Stimulated activated CD4-positive, alpha-beta T cell treated with anti-CD3 and anti-CD28 coated beads, Interleukin-1b, Interleukin-23, amount 100 ng/mL, for 4 hours (primary cell): ENCODE measurements around the gene RADIL.
"Not testable (repeated sequence)": the region's sequence is repeated elsewhere in the genome, so short reads cannot be mapped to it uniquely, and the experiment has no call there.

ENCODE experiments used
- DNase-seq, 2 donors: peaks; one replicate each; pipeline ENCODE4 v3.0.0-alpha.2; 2020; ENCODE audit warnings: low read depth in 2 of 2

RADIL gene

GRCh38 chr7:4808565-4808964, 75.0 kb downstream of the RADIL start:
- DNase-seq = no peak

GRCh38 chr7:4808026-4808425, 75.5 kb downstream of the RADIL start:
- DNase-seq = no peak

- no peak for DNase-seq
These were observed 75.9 kb downstream of the RADIL start for GRCh38 chr7:4807598-4808016.

GRCh38 chr7:4806983-4807597, 76.4 kb downstream of the RADIL start:
- DNase-seq = no peak

- no peak for DNase-seq
These were observed 77.6 kb downstream of the RADIL start for GRCh38 chr7:4805984-4806300.

GRCh38 chr7:4805110-4805983, 78.2 kb downstream of the RADIL start:
- DNase-seq = no peak

GRCh38 chr7:4803397-4804241, 79.9 kb downstream of the RADIL start:
- no peak for DNase-seq

- not testable (repeated sequence) for DNase-seq
These were observed 80.9 kb downstream of the RADIL start for GRCh38 chr7:4802577-4802976.

- no peak for DNase-seq
These were observed 81.7 kb downstream of the RADIL start for GRCh38 chr7:4801839-4802231.

GRCh38 chr7:4800926-4801838, 82.3 kb downstream of the RADIL start:
- no peak for DNase-seq

- no peak for DNase-seq
These were observed 83.0 kb downstream of the RADIL start for GRCh38 chr7:4800487-4800886.

- DNase-seq = no peak
These were observed 83.8 kb downstream of the RADIL start for GRCh38 chr7:4799508-4800268.

- DNase-seq = no peak
These were observed 84.7 kb downstream of the RADIL start for GRCh38 chr7:4798706-4799235.

- DNase-seq = peak; percentile 53 to 59
These were observed 85.4 kb downstream of the RADIL start for GRCh38 chr7:4797858-4798705.

GRCh38 chr7:4796453-4796852, 87.1 kb downstream of the RADIL start:
- no peak for DNase-seq

- DNase-seq = no peak
These were observed 88.7 kb downstream of the RADIL start for GRCh38 chr7:4794591-4795350.

GRCh38 chr7:4794171-4794570, 89.3 kb downstream of the RADIL start:
- not testable (repeated sequence) for DNase-seq

- not testable (repeated sequence) for DNase-seq
These were observed 90.0 kb downstream of the RADIL start for GRCh38 chr7:4793385-4793993.
